ENCODE results near the gene DFFA. TPM values are rescaled to one million over a fixed set of nuclear protein-coding genes. Genes with fewer than 3 reads are reported as not detected.
"Not testable (repeated sequence)": the region's sequence is repeated elsewhere in the genome, so short reads cannot be mapped to it uniquely, and the experiment has no call there.

DFFA gene
- total RNA-seq, 4 donors from 2014 or later: 7.5 to 31.6 (median 17.1) TPM

DNA sequence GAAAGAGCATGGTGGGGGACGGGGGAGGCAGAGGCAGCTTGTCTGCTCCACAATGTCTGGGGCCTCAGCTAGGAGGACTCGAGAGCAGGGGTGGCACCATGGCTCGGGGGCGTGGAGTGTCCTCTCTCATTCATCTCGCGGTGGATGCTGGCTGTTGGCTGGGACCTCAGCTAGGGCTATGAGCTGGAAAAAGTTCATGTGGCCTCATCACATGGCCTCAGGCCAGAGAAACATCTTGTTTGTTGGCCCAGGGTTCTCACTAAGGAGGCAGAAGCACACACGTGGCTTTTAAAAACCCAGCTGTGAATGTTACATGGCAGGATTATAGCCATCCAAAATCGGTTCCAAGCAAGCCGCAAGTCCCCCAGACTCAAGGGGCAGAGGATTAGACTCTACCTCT, 48.3 kb downstream of the DFFA start:
- 70% methylated on average over 9 of the region's 9 CpGs; no CpG with 5 or more reads in 1 of the 2 donors for WGBS, 2 donors (ENCODE audit: low coverage in 1 of 2)
- in situ Hi-C loops (cut with MboI; ENCODE audit: low pct_ligation_motif_present in 1 of 4, low pct_unique_long_range_greater_than_20kb in 1 of 4, low sequenced_read_pairs in 3 of 4): loop anchor here in 1 of 4 donors (10.0 kb wide), 1 partner anchor 49 kb away; no protein-coding TSS in a partner anchor
- DNase-seq: peak; percentile 13
- no peaks in the 10 kb centered on the region for H3K4me1 ChIP-seq
- H3K27ac ChIP-seq: no peak overlapping the region
- intact Hi-C loops (cut with DNase I; ENCODE audit: low total_unique reads): no loop called here
- peaks cover 0 to 12% (median 5%) of the 10 kb centered on the region in 4 donors for H3K36me3 ChIP-seq
- H3K4me3 ChIP-seq: no peak overlapping the region
- H3K9me3 ChIP-seq: no peaks in the 10 kb centered on the region
- no peaks in the 10 kb centered on the region for H3K27me3 ChIP-seq
- TF ChIP-seq POLR2AphosphoS5 (IDR thresholded peaks at IDR 0.05) (no peak), POLR2A (IDR thresholded peaks at IDR 0.05) (no peak), CTCF (IDR thresholded peaks at IDR 0.05) (no peak), EP300 (IDR thresholded peaks at IDR 0.05; ENCODE audit: low read depth) (no peak)

- Histone ChIP-seq H3K36me3 (peaks cover 0 to 33% (median 16%) of the 10 kb centered on the region in 4 donors), H3K27me3 (no peaks in the 10 kb centered on the region), H3K4me3 (no peak overlapping the region), H3K27ac (no peak overlapping the region), H3K4me1 (no peaks in the 10 kb centered on the region), H3K9me3 (no peaks in the 10 kb centered on the region)
- 97% methylated on average over 5 of the region's 5 CpGs; no CpG with 5 or more reads in 1 of the 2 donors for WGBS, 2 donors (ENCODE audit: low coverage in 1 of 2)
- no peak for DNase-seq
- intact Hi-C loops (cut with DNase I; ENCODE audit: low total_unique reads): no loop called here
- TF ChIP-seq POLR2AphosphoS5 (IDR thresholded peaks at IDR 0.05): no peak
- no peak for TF ChIP-seq CTCF (IDR thresholded peaks at IDR 0.05)
- TF ChIP-seq POLR2A (IDR thresholded peaks at IDR 0.05): no peak
- TF ChIP-seq EP300 (IDR thresholded peaks at IDR 0.05; ENCODE audit: low read depth): no peak
- in situ Hi-C loops (cut with MboI; ENCODE audit: low pct_ligation_motif_present in 1 of 4, low pct_unique_long_range_greater_than_20kb in 1 of 4, low sequenced_read_pairs in 3 of 4): loop anchor here in 1 of 4 donors (10.0 kb wide), 1 partner anchor 47 kb away; no protein-coding TSS in a partner anchor
Measured at GRCh38 chr1:10421637-10422036, 50.7 kb downstream of the DFFA start.

DNA sequence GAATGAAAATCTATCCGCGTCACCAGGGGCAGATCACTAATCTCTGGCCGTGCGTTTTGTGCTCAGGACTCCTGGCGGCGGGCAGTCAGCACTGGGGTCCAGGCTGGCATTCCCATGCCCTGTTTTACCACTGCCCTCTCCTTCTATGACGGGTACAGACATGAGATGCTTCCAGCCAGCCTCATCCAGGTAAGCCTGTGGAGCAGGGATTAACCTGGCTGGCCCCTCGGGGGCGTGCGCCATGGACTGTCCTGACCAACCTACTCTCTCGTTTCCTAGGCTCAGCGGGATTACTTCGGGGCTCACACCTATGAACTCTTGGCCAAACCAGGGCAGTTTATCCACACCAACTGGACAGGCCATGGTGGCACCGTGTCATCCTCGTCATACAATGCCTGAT, 53.0 kb downstream of the DFFA start:
- H3K9me3 ChIP-seq: no peaks in the 10 kb centered on the region
- no peak for DNase-seq
- in situ Hi-C loops (cut with MboI; ENCODE audit: low pct_ligation_motif_present in 1 of 4, low pct_unique_long_range_greater_than_20kb in 1 of 4, low sequenced_read_pairs in 3 of 4) (no loop called here), intact Hi-C loops (cut with DNase I; ENCODE audit: low total_unique reads) (no loop called here)
- no peaks in the 10 kb centered on the region for H3K4me1 ChIP-seq
- no peak for TF ChIP-seq CTCF (IDR thresholded peaks at IDR 0.05)
- TF ChIP-seq EP300 (IDR thresholded peaks at IDR 0.05; ENCODE audit: low read depth): no peak
- no peak for TF ChIP-seq POLR2AphosphoS5 (IDR thresholded peaks at IDR 0.05)
- TF ChIP-seq POLR2A (IDR thresholded peaks at IDR 0.05): no peak
- no peak overlapping the region for H3K4me3 ChIP-seq
- H3K27ac ChIP-seq: no peak overlapping the region
- H3K36me3 ChIP-seq: peaks cover 0 to 33% (median 16%) of the 10 kb centered on the region in 4 donors
- no peaks in the 10 kb centered on the region for H3K27me3 ChIP-seq
- WGBS, 2 donors (ENCODE audit: low coverage in 1 of 2): 93 to 97% methylated on average over 6 to 15 of the region's 15 CpGs

- DNase-seq; intact Hi-C loops (cut with DNase I; ENCODE audit: low total_unique reads): not testable (repeated sequence)
Measured at GRCh38 chr1:10418741-10419140, 53.6 kb downstream of the DFFA start.

GRCh38 chr1:10415967-10416366, 56.4 kb downstream of the DFFA start:
- Histone ChIP-seq H3K36me3 (peaks cover 0 to 54% (median 30%) of the 10 kb centered on the region in 4 donors), H3K27ac (peak overlapping the region in 1 of 4 donors; percentile 54)
- H3K27me3 ChIP-seq; intact Hi-C loops (cut with DNase I; ENCODE audit: low total_unique reads); DNase-seq; H3K9me3 ChIP-seq; H3K4me3 ChIP-seq; in situ Hi-C loops (cut with MboI; ENCODE audit: low pct_ligation_motif_present in 1 of 4, low pct_unique_long_range_greater_than_20kb in 1 of 4, low sequenced_read_pairs in 3 of 4); H3K4me1 ChIP-seq: not testable (repeated sequence)
- WGBS, 2 donors (ENCODE audit: low coverage in 1 of 2): 88 to 97% methylated on average over 1 of the region's 1 CpG

More at GRCh38 chr1:10418741-10419140, 53.6 kb downstream of the DFFA start:
- H3K27ac ChIP-seq; H3K4me3 ChIP-seq; in situ Hi-C loops (cut with MboI; ENCODE audit: low pct_ligation_motif_present in 1 of 4, low pct_unique_long_range_greater_than_20kb in 1 of 4, low sequenced_read_pairs in 3 of 4); H3K9me3 ChIP-seq; H3K4me1 ChIP-seq; H3K27me3 ChIP-seq: not testable (repeated sequence)
- H3K36me3 ChIP-seq: peaks cover 0 to 34% (median 17%) of the 10 kb centered on the region in 4 donors
- WGBS, 2 donors (ENCODE audit: low coverage in 1 of 2): 93 to 100% methylated on average over 5 to 8 of the region's 8 CpGs
